ENCODE data around the gene NUP214. TPM values are rescaled to one million over a fixed set of nuclear protein-coding genes. Genes with fewer than 3 reads are reported as not detected.

Gene NUP214
- total RNA-seq, 1 experiment from 2014 or later: 41.9 TPM

DNA sequence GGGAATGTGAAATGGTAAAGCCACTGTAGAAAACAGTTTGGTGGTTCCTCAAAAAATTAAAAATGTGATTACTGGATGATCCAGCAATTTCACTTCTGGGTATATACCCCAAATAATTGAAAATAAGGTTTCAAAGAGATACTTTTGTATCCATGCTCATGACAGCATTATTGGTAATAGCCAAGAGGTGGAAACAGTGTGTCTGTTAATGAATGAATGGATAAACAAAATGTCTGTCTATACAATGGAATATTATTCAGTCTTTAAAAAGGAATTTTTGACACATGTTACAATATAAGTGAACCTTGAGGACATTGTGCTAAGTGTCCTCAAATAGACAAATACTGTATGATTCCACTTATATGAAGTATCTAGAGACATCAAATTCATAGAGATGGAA lies 40.1 kb downstream of the NUP214 start:
- no peak overlapping the region for H3K9ac ChIP-seq (ENCODE audit: low read length)

GRCh38 chr9:131167146-131167692 lies 41.8 kb downstream of the NUP214 start:
- H2AFZ ChIP-seq (ENCODE audit: low read length): no peak overlapping the region
- H3K4me3 ChIP-seq (ENCODE audit: low read length): no peak overlapping the region
- H3K36me3 ChIP-seq (ENCODE audit: insufficient read depth, low read length): peaks cover 58% of the 10 kb centered on the region
- H3K4me1 ChIP-seq (ENCODE audit: low read length): no peaks in the 10 kb centered on the region
- no peaks in the 10 kb centered on the region for H3K27me3 ChIP-seq (ENCODE audit: low read length)
- no peak for DNase-seq
- no peak overlapping the region for H3K9ac ChIP-seq (ENCODE audit: low read length)
- peaks cover 62% of the 10 kb centered on the region for H3K79me2 ChIP-seq (ENCODE audit: low read length)
- H4K20me1 ChIP-seq (ENCODE audit: insufficient read depth, low read depth, low read length): no peaks in the 10 kb centered on the region
- H3K27ac ChIP-seq (ENCODE audit: low read length): no peak overlapping the region
- no peak overlapping the region for H3K4me2 ChIP-seq (ENCODE audit: low read depth, low read length, poor library complexity, severe bottlenecking)
- no peaks in the 10 kb centered on the region for H3K9me2 ChIP-seq (replicated peaks; ENCODE audit: insufficient read depth, low read length)
- no peaks in the 10 kb centered on the region for H3K9me3 ChIP-seq (ENCODE audit: low read length)

More for the DNA sequence above, 40.1 kb downstream of the NUP214 start:
- Histone ChIP-seq H3K4me3 (ENCODE audit: low read length) (no peak overlapping the region), H3K4me2 (ENCODE audit: low read depth, low read length, poor library complexity, severe bottlenecking) (no peak overlapping the region), H3K9me3 (ENCODE audit: low read length) (no peaks in the 10 kb centered on the region), H3K79me2 (ENCODE audit: low read length) (peaks cover 58% of the 10 kb centered on the region), H3K9me2 (replicated peaks; ENCODE audit: insufficient read depth, low read length) (no peaks in the 10 kb centered on the region), H3K27me3 (ENCODE audit: low read length) (no peaks in the 10 kb centered on the region), H3K4me1 (ENCODE audit: low read length) (no peaks in the 10 kb centered on the region), H4K20me1 (ENCODE audit: insufficient read depth, low read depth, low read length) (no peaks in the 10 kb centered on the region), H3K36me3 (ENCODE audit: insufficient read depth, low read length) (peaks cover 55% of the 10 kb centered on the region), H2AFZ (ENCODE audit: low read length) (no peak overlapping the region), H3K27ac (ENCODE audit: low read length) (no peak overlapping the region)
- no peak for DNase-seq

GRCh38 chr9:131167936-131168335 lies 42.5 kb downstream of the NUP214 start:
- Histone ChIP-seq H3K9ac (ENCODE audit: low read length) (no peak overlapping the region), H3K27me3 (ENCODE audit: low read length) (no peaks in the 10 kb centered on the region), H3K4me1 (ENCODE audit: low read length) (no peaks in the 10 kb centered on the region), H2AFZ (ENCODE audit: low read length) (no peak overlapping the region), H3K27ac (ENCODE audit: low read length) (no peak overlapping the region), H3K9me2 (replicated peaks; ENCODE audit: insufficient read depth, low read length) (no peaks in the 10 kb centered on the region), H4K20me1 (ENCODE audit: insufficient read depth, low read depth, low read length) (no peaks in the 10 kb centered on the region), H3K4me2 (ENCODE audit: low read depth, low read length, poor library complexity, severe bottlenecking) (no peak overlapping the region), H3K9me3 (ENCODE audit: low read length) (no peaks in the 10 kb centered on the region), H3K4me3 (ENCODE audit: low read length) (no peak overlapping the region), H3K36me3 (ENCODE audit: insufficient read depth, low read length) (peaks cover 55% of the 10 kb centered on the region), H3K79me2 (ENCODE audit: low read length) (peaks cover 59% of the 10 kb centered on the region)
- DNase-seq: no peak

GRCh38 chr9:131169563-131170240 lies 44.3 kb downstream of the NUP214 start:
- H3K27ac ChIP-seq (ENCODE audit: low read length): no peak overlapping the region

DNA sequence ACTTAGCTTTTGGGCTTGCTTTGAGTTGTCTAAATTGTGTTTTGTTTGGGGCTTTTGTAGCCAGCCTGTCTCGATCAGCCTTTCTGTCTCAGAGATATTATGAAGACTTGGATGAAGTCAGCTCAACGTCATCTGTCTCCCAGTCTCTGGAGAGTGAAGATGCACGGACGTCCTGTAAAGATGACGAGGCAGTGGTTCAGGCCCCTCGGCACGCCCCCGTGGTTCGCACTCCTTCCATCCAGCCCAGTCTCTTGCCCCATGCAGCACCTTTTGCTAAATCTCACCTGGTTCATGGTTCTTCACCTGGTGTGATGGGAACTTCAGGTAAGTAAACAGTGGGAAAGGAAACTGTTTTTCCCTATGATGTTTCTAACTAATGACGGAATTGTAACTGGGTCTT lies 48.6 kb downstream of the NUP214 start:
- no peak overlapping the region for H2AFZ ChIP-seq (ENCODE audit: low read length)
- H3K4me3 ChIP-seq (ENCODE audit: low read length): no peak overlapping the region
- H3K36me3 ChIP-seq (ENCODE audit: insufficient read depth, low read length): peaks cover 28% of the 10 kb centered on the region
- H3K9me3 ChIP-seq (ENCODE audit: low read length): no peaks in the 10 kb centered on the region
- H3K9me2 ChIP-seq (replicated peaks; ENCODE audit: insufficient read depth, low read length): no peaks in the 10 kb centered on the region
- no peaks in the 10 kb centered on the region for H4K20me1 ChIP-seq (ENCODE audit: insufficient read depth, low read depth, low read length)
- H3K4me2 ChIP-seq (ENCODE audit: low read depth, low read length, poor library complexity, severe bottlenecking): no peak overlapping the region
- H3K27me3 ChIP-seq (ENCODE audit: low read length): no peaks in the 10 kb centered on the region
- DNase-seq: no peak
- no peak overlapping the region for H3K27ac ChIP-seq (ENCODE audit: low read length)
- peaks cover 21% of the 10 kb centered on the region for H3K79me2 ChIP-seq (ENCODE audit: low read length)
- H3K9ac ChIP-seq (ENCODE audit: low read length): no peak overlapping the region
- peaks cover 43% of the 10 kb centered on the region for H3K4me1 ChIP-seq (ENCODE audit: low read length)

More at GRCh38 chr9:131169563-131170240, 44.3 kb downstream of the NUP214 start:
- Histone ChIP-seq H2AFZ (ENCODE audit: low read length) (no peak overlapping the region), H3K9me3 (ENCODE audit: low read length) (no peaks in the 10 kb centered on the region), H3K9me2 (replicated peaks; ENCODE audit: insufficient read depth, low read length) (no peaks in the 10 kb centered on the region), H3K9ac (ENCODE audit: low read length) (no peak overlapping the region), H4K20me1 (ENCODE audit: insufficient read depth, low read depth, low read length) (no peaks in the 10 kb centered on the region), H3K27me3 (ENCODE audit: low read length) (no peaks in the 10 kb centered on the region), H3K4me3 (ENCODE audit: low read length) (no peak overlapping the region), H3K4me1 (ENCODE audit: low read length) (peaks cover 1% of the 10 kb centered on the region), H3K4me2 (ENCODE audit: low read depth, low read length, poor library complexity, severe bottlenecking) (no peak overlapping the region), H3K79me2 (ENCODE audit: low read length) (peaks cover 53% of the 10 kb centered on the region), H3K36me3 (ENCODE audit: insufficient read depth, low read length) (peaks cover 41% of the 10 kb centered on the region)
- DNase-seq: no peak

GRCh38 chr9:131174681-131175239 lies 49.4 kb downstream of the NUP214 start:
- Histone ChIP-seq H3K9me3 (ENCODE audit: low read length) (no peaks in the 10 kb centered on the region), H3K4me2 (ENCODE audit: low read depth, low read length, poor library complexity, severe bottlenecking) (no peak overlapping the region), H3K79me2 (ENCODE audit: low read length) (peaks cover 22% of the 10 kb centered on the region), H3K27ac (ENCODE audit: low read length) (no peak overlapping the region), H3K27me3 (ENCODE audit: low read length) (no peaks in the 10 kb centered on the region), H2AFZ (ENCODE audit: low read length) (no peak overlapping the region), H3K9ac (ENCODE audit: low read length) (no peak overlapping the region), H3K9me2 (replicated peaks; ENCODE audit: insufficient read depth, low read length) (no peaks in the 10 kb centered on the region), H3K4me1 (ENCODE audit: low read length) (peaks cover 51% of the 10 kb centered on the region), H4K20me1 (ENCODE audit: insufficient read depth, low read depth, low read length) (no peaks in the 10 kb centered on the region), H3K36me3 (ENCODE audit: insufficient read depth, low read length) (peaks cover 28% of the 10 kb centered on the region), H3K4me3 (ENCODE audit: low read length) (no peak overlapping the region)
- no peak for DNase-seq

DNA sequence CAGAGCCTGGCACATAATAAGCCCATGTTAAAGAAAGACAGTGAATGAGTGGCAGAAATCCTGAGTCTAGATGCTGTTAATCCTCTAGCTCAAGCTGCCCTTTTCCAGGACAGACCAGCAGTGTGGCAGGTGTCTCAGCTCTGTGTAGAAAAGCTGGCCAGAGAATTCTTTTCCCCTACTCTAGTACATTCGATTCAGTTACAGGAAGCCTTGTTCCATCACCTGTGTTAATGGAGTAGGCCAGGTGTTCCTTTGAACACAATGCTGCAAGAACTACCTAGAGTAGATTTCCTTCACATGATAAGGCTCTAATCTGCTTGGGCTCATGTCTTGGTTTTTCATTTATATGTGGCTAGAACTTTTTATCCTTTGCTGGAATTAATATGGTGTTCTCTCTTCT lies 52.5 kb downstream of the NUP214 start:
- H3K36me3 ChIP-seq (ENCODE audit: insufficient read depth, low read length): peaks cover 27% of the 10 kb centered on the region; the same call in 1 of the 2 replicates
- DNase-seq: no peak
- H3K4me3 ChIP-seq (ENCODE audit: low read length): no peak overlapping the region
- H3K27ac ChIP-seq (ENCODE audit: low read length): peak overlapping the region; percentile 48
- H3K4me2 ChIP-seq (ENCODE audit: low read depth, low read length, poor library complexity, severe bottlenecking): no peak overlapping the region
- H3K9ac ChIP-seq (ENCODE audit: low read length): no peak overlapping the region
- H2AFZ ChIP-seq (ENCODE audit: low read length): no peak overlapping the region
- no peaks in the 10 kb centered on the region for H4K20me1 ChIP-seq (ENCODE audit: insufficient read depth, low read depth, low read length)
- peaks cover 72% of the 10 kb centered on the region for H3K4me1 ChIP-seq (ENCODE audit: low read length)
- H3K9me2 ChIP-seq (replicated peaks; ENCODE audit: insufficient read depth, low read length): no peaks in the 10 kb centered on the region
- H3K79me2 ChIP-seq (ENCODE audit: low read length): peaks cover 27% of the 10 kb centered on the region
- no peaks in the 10 kb centered on the region for H3K27me3 ChIP-seq (ENCODE audit: low read length)
- no peaks in the 10 kb centered on the region for H3K9me3 ChIP-seq (ENCODE audit: low read length)

DNA sequence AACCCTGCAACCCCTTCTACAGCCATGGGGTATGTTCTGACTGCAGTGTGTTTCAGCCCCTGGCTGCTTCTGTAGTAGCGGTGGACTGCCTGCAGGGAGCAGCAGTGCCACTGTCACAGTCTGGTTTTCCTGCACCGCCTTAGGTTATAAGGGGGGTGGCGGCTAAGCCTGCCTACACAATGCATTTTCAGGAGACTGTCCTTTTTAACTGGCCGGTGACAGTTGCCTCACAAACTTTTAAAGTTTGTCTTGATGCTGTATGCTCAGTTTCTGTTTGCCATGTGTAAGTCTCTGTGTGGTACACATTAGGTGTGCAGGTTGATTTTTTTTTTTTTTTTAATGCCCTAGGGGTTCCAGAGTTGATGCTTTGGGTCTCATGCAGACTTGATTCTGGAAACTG lies 53.0 kb downstream of the NUP214 start:
- Histone ChIP-seq H3K9me3 (ENCODE audit: low read length) (no peaks in the 10 kb centered on the region), H3K79me2 (ENCODE audit: low read length) (peaks cover 27% of the 10 kb centered on the region), H3K4me1 (ENCODE audit: low read length) (peaks cover 72% of the 10 kb centered on the region), H3K36me3 (ENCODE audit: insufficient read depth, low read length) (peaks cover 27% of the 10 kb centered on the region; the same call in 1 of the 2 replicates), H3K9me2 (replicated peaks; ENCODE audit: insufficient read depth, low read length) (no peaks in the 10 kb centered on the region), H3K27ac (ENCODE audit: low read length) (peak overlapping the region; percentile 85), H3K4me2 (ENCODE audit: low read depth, low read length, poor library complexity, severe bottlenecking) (peak overlapping the region; percentile 68), H4K20me1 (ENCODE audit: insufficient read depth, low read depth, low read length) (no peaks in the 10 kb centered on the region), H3K9ac (ENCODE audit: low read length) (no peak overlapping the region), H2AFZ (ENCODE audit: low read length) (no peak overlapping the region), H3K27me3 (ENCODE audit: low read length) (no peaks in the 10 kb centered on the region), H3K4me3 (ENCODE audit: low read length) (no peak overlapping the region)
- DNase-seq: peak; percentile 91

Measured in Karpas-422 (cell line).